Neural cell (in vitro differentiated cells): ENCODE measurements around the gene HDAC4. TPM values are rescaled to one million over a fixed set of nuclear protein-coding genes. Genes with fewer than 3 reads are reported as not detected.

Source experiments
- H2AFZ ChIP-seq: fragments of 200-600, 300-800 bp; sonication (generic), shearing (Covaris generic); 2 replicates; pipeline ENCODE4 v1.6.0; 2014; ENCODE audit warnings: low read depth, mild to moderate bottlenecking, antibody characterized with exemption, low read length, moderate library complexity
- H3F3A ChIP-seq: fragments of 200-600 bp; shearing (Covaris generic); 2 replicates; pipeline ENCODE4 v1.6.1; 2016; ENCODE audit warnings: mild to moderate bottlenecking, moderate library complexity, mixed read lengths, antibody characterized with exemption, low read length; ENCODE audit not compliant: insufficient read depth, poor library complexity, severe bottlenecking
- H3K27ac ChIP-seq: fragments of 200-600, 300-800 bp; sonication (generic), shearing (Covaris generic); 2 replicates; pipeline ENCODE4 v1.5.1; 2014; ENCODE audit warnings: mild to moderate bottlenecking, low read length, moderate library complexity
- H3K27me3 ChIP-seq: fragments of 300-800, 200-600 bp; sonication (generic), shearing (Covaris generic); 2 replicates; pipeline ENCODE4 v1.6.0; 2014; ENCODE audit warnings: mild to moderate bottlenecking, low read depth, low read length, moderate library complexity; ENCODE audit not compliant: insufficient read depth
- H3K36me3 ChIP-seq: fragments of 300-800, 200-600 bp; sonication (generic), shearing (Covaris generic); 2 replicates; pipeline ENCODE4 v1.5.1; 2014; ENCODE audit warnings: mild to moderate bottlenecking, antibody characterized with exemption, low read length, moderate library complexity; ENCODE audit not compliant: insufficient read depth
- H3K4me2 ChIP-seq: fragments of 300-800, 200-600 bp; sonication (generic), shearing (Covaris generic); 2 replicates; pipeline ENCODE4 v1.6.0; 2014; ENCODE audit warnings: mild to moderate bottlenecking, low read length
- H3K4me3 ChIP-seq: fragments of 300-800, 200-600 bp; sonication (generic), shearing (Covaris generic); 2 replicates; pipeline ENCODE4 v1.5.1; 2014; ENCODE audit warnings: mild to moderate bottlenecking, low read length, moderate library complexity
- H3K79me2 ChIP-seq: fragments of 200-600 bp; shearing (Covaris generic); replicated peaks from 2 replicates; pipeline ENCODE4 v1.6.0; 2014; ENCODE audit warnings: mild to moderate bottlenecking, low read length, moderate library complexity; ENCODE audit not compliant: insufficient read depth
- H3K9ac ChIP-seq: fragments of 300-800, 200-600 bp; sonication (generic), shearing (Covaris generic); 2 replicates; pipeline ENCODE4 v1.6.1; 2016; ENCODE audit warnings: mild to moderate bottlenecking, low read length, mixed read lengths
- H3K9me2 ChIP-seq: fragments of 200-600 bp; shearing (Covaris generic); 2 replicates; pipeline ENCODE4 v1.6.1; 2016; ENCODE audit warnings: mild to moderate bottlenecking, low read length, mixed read lengths; ENCODE audit not compliant: insufficient read depth
- H3K9me3 ChIP-seq: fragments of 200-600, 300-800 bp; sonication (generic), shearing (Covaris generic); 2 replicates; pipeline ENCODE4 v1.6.1; 2016; ENCODE audit warnings: mild to moderate bottlenecking, mixed run types, low read length, moderate library complexity, mixed read lengths
- H4K20me1 ChIP-seq: fragments of 200-600 bp; shearing (Covaris generic); 2 replicates; pipeline ENCODE4 v1.6.1; 2016; ENCODE audit warnings: mild to moderate bottlenecking, mixed run types; ENCODE audit not compliant: insufficient read depth
- CTCF ChIP-seq: fragments of 450-650 bp; IDR thresholded peaks from 2 replicates; pipeline ENCODE4 v1.5.1; 2014; ENCODE audit warnings: antibody characterized with exemption, mild to moderate bottlenecking, moderate library complexity; ENCODE audit not compliant: poor library complexity, severe bottlenecking
- EP300 ChIP-seq: fragments of 450-650 bp; conservative IDR thresholded peaks from 2 replicates; pipeline ENCODE4 v1.6.1; 2014; ENCODE audit warnings: antibody characterized with exemption, mild to moderate bottlenecking, moderate library complexity; ENCODE audit not compliant: poor library complexity, severe bottlenecking
- EZH2 ChIP-seq: fragments of 200-600, 300-800 bp; shearing (Covaris generic), sonication (generic); IDR thresholded peaks from 2 replicates; pipeline ENCODE4 v1.6.1; 2014; ENCODE audit warnings: antibody characterized with exemption, low read length, borderline replicate concordance, mild to moderate bottlenecking; ENCODE audit not compliant: insufficient read depth, poor library complexity, severe bottlenecking
- MXI1 ChIP-seq: fragments of 450-650 bp; conservative IDR thresholded peaks from 2 replicates; pipeline ENCODE4 v1.6.1; 2014; ENCODE audit warnings: antibody characterized with exemption, mild to moderate bottlenecking; ENCODE audit not compliant: poor library complexity, severe bottlenecking
- POLR2AphosphoS5 ChIP-seq: IDR thresholded peaks from 2 replicates; pipeline ENCODE4 v1.6.1; 2012
- RAD21 ChIP-seq: fragments of 450-650 bp; conservative IDR thresholded peaks from 2 replicates; pipeline ENCODE4 v1.6.1; 2014; ENCODE audit warnings: antibody characterized with exemption, mild to moderate bottlenecking, moderate library complexity
- REST ChIP-seq: IDR thresholded peaks from 2 replicates; pipeline ENCODE4 v1.6.1; 2012; ENCODE audit warnings: borderline replicate concordance
- SMC3 ChIP-seq: fragments of 450-650 bp; conservative IDR thresholded peaks from 2 replicates; pipeline ENCODE4 v1.6.1; 2014; ENCODE audit warnings: antibody characterized with exemption, mild to moderate bottlenecking, moderate library complexity; ENCODE audit not compliant: poor library complexity
- TAF1 ChIP-seq: IDR thresholded peaks from 2 replicates; pipeline ENCODE4 v1.6.1; 2012; ENCODE audit warnings: low read depth
- polyA plus RNA-seq: library from polyadenylated mRNA; depleted of rRNA; stranded (reverse); fragments of >200 nt; gene quantifications from 2 replicates; pipeline ENCODE4 v1.2.3, GENCODE V29; 2014

Gene HDAC4
- polyA plus RNA-seq, 1 donor from 2014 or later, result 3.4 TPM

- Histone ChIP-seq H3K79me2 (peaks cover 41% of the 10 kb centered on the region), H3K4me3 (peak overlapping the region; percentile 72)
These were observed 1.3 kb downstream of the HDAC4 start for GRCh38 chr2:239399433-239399920.

GRCh38 chr2:239398521-239398921, 2.3 kb downstream of the HDAC4 start:
- no peaks in the 10 kb centered on the region for H4K20me1 ChIP-seq
- H3K79me2 ChIP-seq, result peaks cover 43% of the 10 kb centered on the region
- peak overlapping the region; percentile 72 for H3K4me3 ChIP-seq

More at GRCh38 chr2:239399433-239399920, 1.3 kb downstream of the HDAC4 start:
- no peaks in the 10 kb centered on the region for H3K9me2 ChIP-seq
- peak overlapping the region; percentile 91 for H3K4me2 ChIP-seq
- H3F3A ChIP-seq, result peaks cover 7% of the 10 kb centered on the region
- no peaks in the 10 kb centered on the region for H3K9me3 ChIP-seq
- no peaks in the 10 kb centered on the region for H4K20me1 ChIP-seq
- H3K9ac ChIP-seq, result peak overlapping the region; percentile 59
- TF ChIP-seq RAD21 (peak; percentile 44), POLR2AphosphoS5 (no peak)
- H3K36me3 ChIP-seq, result peaks cover 3% of the 10 kb centered on the region
- H2AFZ ChIP-seq, result no peak overlapping the region
- no peaks in the 10 kb centered on the region for H3K27me3 ChIP-seq
- H3K27ac ChIP-seq, result peak overlapping the region; percentile 24

DNA sequence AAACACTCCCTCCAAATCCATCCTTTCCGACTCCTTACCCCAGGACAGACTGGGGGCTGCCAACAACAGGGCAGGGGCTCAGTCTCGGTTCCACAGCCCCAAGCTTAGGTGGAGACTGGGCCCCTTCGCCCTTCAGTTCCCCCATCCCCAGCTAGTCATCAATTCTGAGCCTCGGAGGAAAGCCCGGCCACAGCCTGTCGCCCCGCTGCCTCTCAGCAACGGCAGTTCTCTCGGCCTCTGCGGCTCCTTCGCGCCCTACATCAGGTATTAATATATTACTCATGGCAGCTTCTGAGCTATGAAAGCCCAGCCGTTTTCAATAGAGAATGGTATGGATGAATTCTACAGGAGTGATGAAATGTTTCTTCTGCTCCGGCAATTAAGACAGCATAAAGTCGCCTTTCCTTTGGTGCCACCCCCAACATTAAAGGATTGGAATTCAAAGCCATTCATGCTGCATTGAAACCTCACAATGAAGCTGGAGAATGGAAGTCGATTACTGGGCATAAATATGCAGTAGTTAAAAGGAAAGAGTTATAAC, 2.8 kb downstream of the HDAC4 start:
- Histone ChIP-seq H3K9me3 (no peaks in the 10 kb centered on the region), H3K79me2 (peaks cover 48% of the 10 kb centered on the region), H3K27ac (peak overlapping the region; percentile 6), H3K27me3 (no peaks in the 10 kb centered on the region), H4K20me1 (no peaks in the 10 kb centered on the region), H3K9ac (no peak overlapping the region), H3K9me2 (no peaks in the 10 kb centered on the region), H3K36me3 (peaks cover 3% of the 10 kb centered on the region), H3K4me3 (peak overlapping the region; percentile 72), H3K4me2 (no peak overlapping the region), H2AFZ (no peak overlapping the region), H3F3A (peaks cover 7% of the 10 kb centered on the region)
- TF ChIP-seq CTCF (no peak), MXI1 (no peak), TAF1 (no peak), REST (no peak), POLR2AphosphoS5 (no peak), SMC3 (no peak), EP300 (no peak), RAD21 (no peak), EZH2 (no peak)

More at GRCh38 chr2:239398521-239398921, 2.3 kb downstream of the HDAC4 start:
- H3K36me3 ChIP-seq, result peaks cover 3% of the 10 kb centered on the region
- H3K9me3 ChIP-seq, result no peaks in the 10 kb centered on the region
- TF ChIP-seq TAF1 (no peak), RAD21 (peak; percentile 24), CTCF (peak; percentile 12), SMC3 (no peak), POLR2AphosphoS5 (no peak), EP300 (no peak), EZH2 (no peak), MXI1 (no peak)
- peaks cover 7% of the 10 kb centered on the region for H3F3A ChIP-seq
- H3K27ac ChIP-seq, result no peak overlapping the region
- no peaks in the 10 kb centered on the region for H3K27me3 ChIP-seq
- H3K9me2 ChIP-seq, result no peaks in the 10 kb centered on the region
- H2AFZ ChIP-seq, result no peak overlapping the region
- H3K4me2 ChIP-seq, result peak overlapping the region; percentile 91
- peak overlapping the region; percentile 4 for H3K9ac ChIP-seq
